MCF 10A (cell line): ENCODE data around the gene CNTN6. TPM values are rescaled to one million over a fixed set of nuclear protein-coding genes. Genes with fewer than 3 reads are reported as not detected.

Experiments used
- BruUV-seq: library from RNA; stranded (reverse); fragments of 400-500 nt; replicated peaks from 2 replicates; lab custom pipeline; 2021; lab: Mats Ljungman, UMichigan
- CTCF ChIA-PET: fragments of 300-600 bp; sonication (Branson Sonifier 250); formaldehyde crosslinking; extraction: SDS; loops from one replicate; lab custom pipeline; 2021; ENCODE audit warnings: antibody characterized with exemption, inconsistent platforms; lab: Yijun Ruan, JAX
- POLR2A ChIA-PET: fragments of 300-600, 350-650 bp; sonication (Branson Sonifier 250); formaldehyde crosslinking; extraction: SDS; loops from one replicate; lab custom pipeline; 2020; ENCODE audit warnings: antibody characterized with exemption, inconsistent platforms; lab: Yijun Ruan, JAX
- DNase-seq: peaks from one replicate; pipeline ENCODE4 v3.0.0-alpha.2; 2018; ENCODE audit not compliant: unreplicated experiment
- H3K27ac Mint-ChIP-seq: one replicate; pipeline ENCODE4 v1.8.0; 2022; ENCODE audit warnings: mild to moderate bottlenecking, low read depth, mixed read lengths; ENCODE audit not compliant: unreplicated experiment
- H3K27me3 Mint-ChIP-seq: one replicate; pipeline ENCODE4 v1.8.0; 2022; ENCODE audit warnings: mixed read lengths; ENCODE audit not compliant: insufficient read depth, unreplicated experiment
- H3K36me3 Mint-ChIP-seq: one replicate; pipeline ENCODE4 v1.8.0; 2022; ENCODE audit warnings: mild to moderate bottlenecking, moderate library complexity, mixed read lengths; ENCODE audit not compliant: insufficient read depth, unreplicated experiment
- H3K4me1 Mint-ChIP-seq: one replicate; pipeline ENCODE4 v1.8.0; 2022; ENCODE audit warnings: mixed read lengths; ENCODE audit not compliant: insufficient read depth, unreplicated experiment
- H3K4me3 Mint-ChIP-seq: one replicate; pipeline ENCODE4 v1.8.0; 2022; ENCODE audit warnings: mild to moderate bottlenecking, moderate library complexity, mixed read lengths; ENCODE audit not compliant: unreplicated experiment
- H3K9me3 Mint-ChIP-seq: one replicate; pipeline ENCODE4 v1.8.0; 2022; ENCODE audit warnings: mixed read lengths; ENCODE audit not compliant: unreplicated experiment
- CTCF ChIP-seq: fragments of 200-600 bp; IDR thresholded peaks from one replicate; pipeline ENCODE4 v1.8.0; 2022; ENCODE audit warnings: antibody characterized with exemption, mild to moderate bottlenecking; ENCODE audit not compliant: unreplicated experiment
- intact Hi-C: fragments of 100-400 bp; cut with micrococcal nuclease; formaldehyde crosslinking; loops from 2 replicates; pipeline ENCODE4 v1.14.1; 2022
- total RNA-seq: library from RNA; stranded (reverse); gene quantifications from 2 replicates; pipeline ENCODE4 v1.2.3, GENCODE V29; 2022

The CNTN6 gene
- total RNA-seq, 1 experiment from 2014 or later = not detected

- CTCF ChIA-PET = interaction anchor here (1.1 kb wide), 1 partner anchor 19 kb away, joined by 3 read pairs; no protein-coding TSS in a partner anchor
- DNase-seq = no peak
- Mint-ChIP-seq H3K4me1 (no peaks in the 10 kb centered on the region), H3K27me3 (no peaks in the 10 kb centered on the region), H3K27ac (no peak overlapping the region), H3K9me3 (no peaks in the 10 kb centered on the region), H3K36me3 (no peaks in the 10 kb centered on the region), H3K4me3 (no peak overlapping the region)
- intact Hi-C loops = no loop called here
- TF ChIP-seq CTCF = no peak
- POLR2A ChIA-PET = no interaction called here
- BruUV-seq = no TSS peak
Observed at GRCh38 chr3:1348547-1348946, 255.7 kb downstream of the CNTN6 start.

DNA sequence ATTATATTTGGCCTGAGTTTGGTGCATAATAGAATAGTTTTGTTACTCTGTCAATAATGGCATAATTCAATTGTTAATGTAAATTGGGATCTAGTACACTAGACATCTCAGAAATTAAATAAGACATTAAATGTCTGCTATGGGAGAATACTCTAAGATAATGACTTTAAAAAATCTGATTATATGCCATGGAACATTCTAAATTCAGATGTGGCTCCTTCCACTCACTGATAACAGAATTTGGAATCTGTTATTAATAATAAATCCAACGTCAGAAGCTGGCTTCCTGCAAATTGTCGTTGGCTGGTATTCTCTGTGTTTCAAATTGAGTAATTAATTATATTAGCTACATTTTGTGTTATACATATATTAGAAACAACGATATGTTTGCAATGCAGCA lies 258.1 kb downstream of the CNTN6 start:
- intact Hi-C loops = no loop called here

DNA sequence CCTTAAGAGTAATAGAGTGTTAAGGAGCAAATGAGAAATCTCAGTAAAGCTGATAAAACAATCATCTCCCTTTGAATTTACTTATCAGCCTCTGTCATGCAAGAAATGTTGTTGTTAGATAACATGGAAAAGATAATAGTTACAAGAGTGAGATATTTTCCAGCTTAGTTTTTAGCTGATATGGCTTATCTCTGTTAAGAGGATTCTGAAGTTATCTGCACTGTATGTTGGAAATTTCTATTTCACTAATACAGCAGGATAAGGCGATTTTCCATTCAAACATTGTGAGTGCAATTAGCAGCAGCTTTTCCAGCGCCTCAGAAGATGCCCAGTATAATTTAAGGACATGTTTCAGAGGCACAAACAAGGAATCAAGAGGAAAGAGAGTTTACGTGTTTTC lies 262.9 kb downstream of the CNTN6 start:
- BruUV-seq = no TSS peak
- DNase-seq = no peak
- Mint-ChIP-seq H3K4me3 (no peak overlapping the region), H3K4me1 (no peaks in the 10 kb centered on the region), H3K27ac (no peak overlapping the region), H3K27me3 (no peaks in the 10 kb centered on the region), H3K9me3 (no peaks in the 10 kb centered on the region), H3K36me3 (no peaks in the 10 kb centered on the region)
- TF ChIP-seq CTCF = no peak
- intact Hi-C loops = no loop called here
- POLR2A ChIA-PET = interaction anchor here (0.6 kb wide), 1 partner anchor 52 kb away, joined by 3 read pairs; no protein-coding TSS in a partner anchor
- CTCF ChIA-PET = no interaction called here

More for the DNA sequence above, 258.1 kb downstream of the CNTN6 start:
- BruUV-seq = no TSS peak
- ChIA-PET CTCF (interaction anchor here (0.7 kb wide), 1 partner anchor 317 kb away, joined by 3 read pairs; no protein-coding TSS in a partner anchor), POLR2A (interaction anchor here (1.1 kb wide), 1 partner anchor 10 kb away, joined by 5 read pairs; no protein-coding TSS in a partner anchor)
- Mint-ChIP-seq H3K4me3 (no peak overlapping the region), H3K27ac (no peak overlapping the region), H3K9me3 (no peaks in the 10 kb centered on the region), H3K4me1 (no peaks in the 10 kb centered on the region), H3K36me3 (no peaks in the 10 kb centered on the region), H3K27me3 (no peaks in the 10 kb centered on the region)
- no peak for TF ChIP-seq CTCF
- no peak for DNase-seq

- H3K27ac Mint-ChIP-seq = no peak overlapping the region
- no peaks in the 10 kb centered on the region for H3K27me3 Mint-ChIP-seq
- ChIA-PET CTCF (no interaction called here), POLR2A (interaction anchor here (0.6 kb wide), 1 partner anchor 52 kb away, joined by 3 read pairs; no protein-coding TSS in a partner anchor)
- H3K4me1 Mint-ChIP-seq = no peaks in the 10 kb centered on the region
- H3K9me3 Mint-ChIP-seq = no peaks in the 10 kb centered on the region
- no peak for DNase-seq
- no TSS peak for BruUV-seq
- no peak overlapping the region for H3K4me3 Mint-ChIP-seq
- no peak for TF ChIP-seq CTCF
- intact Hi-C loops = no loop called here
- no peaks in the 10 kb centered on the region for H3K36me3 Mint-ChIP-seq
Observed at GRCh38 chr3:1356101-1356500, 263.3 kb downstream of the CNTN6 start.
